ENCODE results near the gene PRKCD. TPM values are rescaled to one million over a fixed set of nuclear protein-coding genes. Genes with fewer than 3 reads are reported as not detected.
"Not testable (repeated sequence)": the region's sequence is repeated elsewhere in the genome, so short reads cannot be mapped to it uniquely, and the experiment has no call there.

PRKCD gene
- total RNA-seq, 1 donor from 2014 or later = 5.4 TPM

- H3K36me3 Mint-ChIP-seq (ENCODE audit: unreplicated experiment) = no peaks in the 10 kb centered on the region
- no peak for TF ChIP-seq CTCF (IDR thresholded peaks at IDR 0.05; ENCODE audit: partially characterized antibody, unreplicated experiment)
- DNase-seq = no peak
- peaks cover 3% of the 10 kb centered on the region for H3K4me1 Mint-ChIP-seq (ENCODE audit: low read depth, unreplicated experiment)
- H3K27ac Mint-ChIP-seq (ENCODE audit: unreplicated experiment) = no peak overlapping the region
- peaks cover 2% of the 10 kb centered on the region for H3K27me3 Mint-ChIP-seq (ENCODE audit: unreplicated experiment)
- peaks cover 3% of the 10 kb centered on the region for H3K9me3 Mint-ChIP-seq (ENCODE audit: unreplicated experiment)
- no peak overlapping the region for H3K4me3 Mint-ChIP-seq (ENCODE audit: unreplicated experiment)
Observed at GRCh38 chr3:53147903-53148400, 13.1 kb upstream of the PRKCD start.

GRCh38 chr3:53149006-53149690 lies 11.9 kb upstream of the PRKCD start:
- no peak for DNase-seq
- Mint-ChIP-seq H3K4me1 (ENCODE audit: low read depth, unreplicated experiment) (peaks cover 3% of the 10 kb centered on the region), H3K27me3 (ENCODE audit: unreplicated experiment) (peaks cover 9% of the 10 kb centered on the region), H3K27ac (ENCODE audit: unreplicated experiment) (no peak overlapping the region), H3K9me3 (ENCODE audit: unreplicated experiment) (peaks cover 6% of the 10 kb centered on the region), H3K36me3 (ENCODE audit: unreplicated experiment) (no peaks in the 10 kb centered on the region), H3K4me3 (ENCODE audit: unreplicated experiment) (no peak overlapping the region)
- no peak for TF ChIP-seq CTCF (IDR thresholded peaks at IDR 0.05; ENCODE audit: partially characterized antibody, unreplicated experiment)

DNA sequence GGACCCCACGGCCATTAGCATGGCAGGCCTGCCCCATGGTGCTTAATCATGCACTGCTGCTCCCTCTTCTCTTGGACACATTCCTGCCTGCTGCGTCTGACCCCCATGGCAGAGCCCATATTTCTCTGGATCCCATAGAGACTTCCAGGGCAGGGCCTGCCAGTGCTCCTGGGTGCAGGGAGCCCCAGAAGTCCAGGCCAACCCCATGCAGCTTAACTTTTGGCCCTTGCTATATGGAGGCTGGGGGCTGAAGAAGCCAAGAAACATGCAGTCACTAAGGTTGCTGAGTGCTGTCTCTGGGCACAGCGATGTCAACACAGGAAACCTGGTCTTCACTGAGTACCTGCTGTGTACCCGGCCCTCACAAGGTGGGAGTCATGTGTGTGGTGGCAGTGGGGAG lies 11.3 kb upstream of the PRKCD start:
- H3K27ac Mint-ChIP-seq (ENCODE audit: unreplicated experiment) = no peak overlapping the region
- no peak overlapping the region for H3K4me3 Mint-ChIP-seq (ENCODE audit: unreplicated experiment)
- DNase-seq = no peak
- peaks cover 9% of the 10 kb centered on the region for H3K27me3 Mint-ChIP-seq (ENCODE audit: unreplicated experiment)
- TF ChIP-seq CTCF (IDR thresholded peaks at IDR 0.05; ENCODE audit: partially characterized antibody, unreplicated experiment) = no peak
- peaks cover 3% of the 10 kb centered on the region for H3K4me1 Mint-ChIP-seq (ENCODE audit: low read depth, unreplicated experiment)
- peaks cover 6% of the 10 kb centered on the region for H3K9me3 Mint-ChIP-seq (ENCODE audit: unreplicated experiment)
- no peaks in the 10 kb centered on the region for H3K36me3 Mint-ChIP-seq (ENCODE audit: unreplicated experiment)

DNA sequence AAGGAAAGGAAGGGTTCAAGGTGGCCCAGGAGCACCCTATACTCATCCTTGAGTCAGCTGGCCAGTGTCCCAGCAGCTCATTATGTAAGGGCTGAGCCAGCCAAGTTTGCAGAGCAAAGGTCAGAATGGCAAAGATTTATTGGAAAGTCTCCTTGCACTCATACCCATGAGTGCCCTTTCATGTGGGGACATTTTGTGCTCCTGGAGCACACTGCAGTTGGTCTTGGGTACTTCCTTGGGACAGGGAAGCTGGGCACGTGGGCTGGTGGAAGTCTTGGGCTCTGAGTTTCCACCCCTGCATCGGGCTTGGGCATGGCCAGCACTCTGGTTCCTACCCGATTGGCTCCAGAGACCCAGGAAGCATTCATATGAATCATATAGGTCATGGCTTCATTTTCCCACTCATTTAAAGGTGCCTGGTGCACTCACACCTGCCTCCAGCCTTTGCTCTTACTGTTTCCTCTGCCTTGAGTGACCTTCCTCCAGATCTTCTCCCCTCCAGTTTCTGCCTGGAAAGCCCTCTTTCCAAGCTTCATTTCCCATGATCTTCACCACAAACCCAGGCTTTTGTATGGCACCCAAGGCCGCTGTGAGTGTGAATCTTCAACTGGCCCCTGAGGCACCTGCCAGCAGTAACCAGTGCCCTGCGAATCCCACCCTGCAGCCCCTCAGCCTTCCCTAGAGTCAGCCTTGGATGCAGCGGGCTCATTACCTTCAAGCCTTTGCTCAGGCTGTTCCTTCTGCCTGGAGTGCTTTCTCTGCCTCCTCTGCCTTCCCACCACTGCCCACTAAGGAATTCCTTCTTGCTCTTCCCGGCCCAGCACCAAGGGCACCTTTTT lies 10.5 kb upstream of the PRKCD start:
- Mint-ChIP-seq H3K4me3 (ENCODE audit: unreplicated experiment) (no peak overlapping the region), H3K9me3 (ENCODE audit: unreplicated experiment) (peaks cover 6% of the 10 kb centered on the region), H3K36me3 (ENCODE audit: unreplicated experiment) (no peaks in the 10 kb centered on the region), H3K27me3 (ENCODE audit: unreplicated experiment) (peaks cover 9% of the 10 kb centered on the region), H3K27ac (ENCODE audit: unreplicated experiment) (no peak overlapping the region), H3K4me1 (ENCODE audit: low read depth, unreplicated experiment) (no peaks in the 10 kb centered on the region)
- TF ChIP-seq CTCF (IDR thresholded peaks at IDR 0.05; ENCODE audit: partially characterized antibody, unreplicated experiment) = no peak
- DNase-seq = no peak

- not testable (repeated sequence) for H3K9me3 Mint-ChIP-seq (ENCODE audit: unreplicated experiment); H3K36me3 Mint-ChIP-seq (ENCODE audit: unreplicated experiment); H3K27me3 Mint-ChIP-seq (ENCODE audit: unreplicated experiment); H3K27ac Mint-ChIP-seq (ENCODE audit: unreplicated experiment); DNase-seq; H3K4me1 Mint-ChIP-seq (ENCODE audit: low read depth, unreplicated experiment); H3K4me3 Mint-ChIP-seq (ENCODE audit: unreplicated experiment)
Observed at GRCh38 chr3:53151086-53151438, 9.9 kb upstream of the PRKCD start.
